ENCODE results near the gene TWF2. TPM values are rescaled to one million over a fixed set of nuclear protein-coding genes. Genes with fewer than 3 reads are reported as not detected.

TWF2 gene
- total RNA-seq, 1 experiment from 2014 or later = 44.8 TPM

GRCh38 chr3:52283306-52283705, 44.3 kb upstream of the TWF2 start:
- H3K4me2 ChIP-seq (ENCODE audit: insufficient read depth, insufficient read length, low read length) = no peak overlapping the region
- no peak overlapping the region for H2AFZ ChIP-seq (ENCODE audit: low read length)
- no peak overlapping the region for H3K27ac ChIP-seq (ENCODE audit: insufficient read length, low read depth, low read length)
- no peak overlapping the region for H3K4ac ChIP-seq (ENCODE audit: low read depth, low read length)
- H3T11ph ChIP-seq (ENCODE audit: low read length) = no peak overlapping the region
- H2BK5ac ChIP-seq (ENCODE audit: insufficient read length, low read length) = no peak overlapping the region
- no peak overlapping the region for H3K23ac ChIP-seq (ENCODE audit: insufficient read length, low read depth, low read length)
- H4K8ac ChIP-seq (replicated peaks; ENCODE audit: insufficient read length, low read depth, low read length) = no peak overlapping the region
- no peak overlapping the region for H2AK5ac ChIP-seq (ENCODE audit: insufficient read length, low read length)
- H3K9me3 ChIP-seq (ENCODE audit: control insufficient read depth, low read depth, low read length) = no peaks in the 10 kb centered on the region
- TF ChIP-seq, protein P1, sequence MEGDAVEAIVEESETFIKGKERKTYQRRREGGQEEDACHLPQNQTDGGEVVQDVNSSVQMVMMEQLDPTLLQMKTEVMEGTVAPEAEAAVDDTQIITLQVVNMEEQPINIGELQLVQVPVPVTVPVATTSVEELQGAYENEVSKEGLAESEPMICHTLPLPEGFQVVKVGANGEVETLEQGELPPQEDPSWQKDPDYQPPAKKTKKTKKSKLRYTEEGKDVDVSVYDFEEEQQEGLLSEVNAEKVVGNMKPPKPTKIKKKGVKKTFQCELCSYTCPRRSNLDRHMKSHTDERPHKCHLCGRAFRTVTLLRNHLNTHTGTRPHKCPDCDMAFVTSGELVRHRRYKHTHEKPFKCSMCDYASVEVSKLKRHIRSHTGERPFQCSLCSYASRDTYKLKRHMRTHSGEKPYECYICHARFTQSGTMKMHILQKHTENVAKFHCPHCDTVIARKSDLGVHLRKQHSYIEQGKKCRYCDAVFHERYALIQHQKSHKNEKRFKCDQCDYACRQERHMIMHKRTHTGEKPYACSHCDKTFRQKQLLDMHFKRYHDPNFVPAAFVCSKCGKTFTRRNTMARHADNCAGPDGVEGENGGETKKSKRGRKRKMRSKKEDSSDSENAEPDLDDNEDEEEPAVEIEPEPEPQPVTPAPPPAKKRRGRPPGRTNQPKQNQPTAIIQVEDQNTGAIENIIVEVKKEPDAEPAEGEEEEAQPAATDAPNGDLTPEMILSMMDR (conservative IDR thresholded peaks at IDR 0.05) = no peak
- H3K27ac Mint-ChIP-seq = no peak overlapping the region
- H2BK20ac ChIP-seq (ENCODE audit: low read depth, low read length, poor library complexity, severe bottlenecking) = no peak overlapping the region
- no peaks in the 10 kb centered on the region for H3K27me3 Mint-ChIP-seq (ENCODE audit: low read depth)
- H3K9me3 Mint-ChIP-seq = no peaks in the 10 kb centered on the region
- no peak overlapping the region for H3K56ac ChIP-seq (ENCODE audit: insufficient read length, low read depth, low read length)
- H2BK12ac ChIP-seq (ENCODE audit: insufficient read length, low read depth, low read length) = no peak overlapping the region
- no peak overlapping the region for H3K18ac ChIP-seq (ENCODE audit: insufficient read length, low read depth, low read length)
- no peak overlapping the region for H2BK120ac ChIP-seq (ENCODE audit: low read depth, low read length, poor library complexity, severe bottlenecking)
- H4K91ac ChIP-seq (ENCODE audit: insufficient read length, low read depth, low read length) = no peak overlapping the region
- H3K79me1 ChIP-seq (ENCODE audit: insufficient read depth, low read depth, low read length, poor library complexity, severe bottlenecking) = no peaks in the 10 kb centered on the region
- H2BK15ac ChIP-seq (ENCODE audit: low read depth, low read length) = no peak overlapping the region
- peaks cover 3% of the 10 kb centered on the region for H3K23me2 ChIP-seq (ENCODE audit: insufficient read length, low read depth, low read length, poor library complexity, severe bottlenecking)
- H3K79me2 ChIP-seq (ENCODE audit: insufficient read depth, low read length) = no peaks in the 10 kb centered on the region
- no peak overlapping the region for H3K14ac ChIP-seq (ENCODE audit: insufficient read depth, low read length)
- peaks cover 19 to 21% of the 10 kb centered on the region in 2 experiments for H3K4me1 Mint-ChIP-seq
- H3K27me3 ChIP-seq (ENCODE audit: insufficient read depth, low read length) = no peaks in the 10 kb centered on the region
- no peaks in the 10 kb centered on the region for H4K20me1 ChIP-seq (ENCODE audit: control insufficient read depth, insufficient read depth, insufficient read length)
- WGBS (ENCODE audit: extremely low coverage, insufficient read length, low lambda C conversion rate) = no CpG with 5 or more reads among the region's 1 CpG
- no peaks in the 10 kb centered on the region for H3K4me1 ChIP-seq (ENCODE audit: insufficient read depth, low read length)
- H3K36me3 Mint-ChIP-seq (ENCODE audit: insufficient read depth in 1 of 3, low read depth in 3 of 3) = peaks cover 0 to 1% (median 0%) of the 10 kb centered on the region in 3 experiments; a peak in 2 of 7 replicates
- no peak overlapping the region for H3K4me3 Mint-ChIP-seq
- DNase-seq = no peak
- no peak overlapping the region for H3K9ac ChIP-seq (ENCODE audit: extremely low read depth, insufficient read length, low read length)
- no peak overlapping the region for H4K5ac ChIP-seq (ENCODE audit: insufficient read length, low read depth, low read length)
